ENCODE measurements around the gene VPS13D. TPM values are rescaled to one million over a fixed set of nuclear protein-coding genes. Genes with fewer than 3 reads are reported as not detected.
A peak's percentile ranks its signal among the peaks of the same experiment; 100 is the strongest.

The VPS13D gene
- total RNA-seq, 1 experiment from 2014 or later = 16.0 TPM

GRCh38 chr1:12552111-12552888 is 322.5 kb downstream of the VPS13D start:
- DNase-seq (ENCODE audit: low read depth) = no peak
- in situ Hi-C loops (cut with HindIII; ENCODE audit: low pct_unique_long_range_greater_than_20kb, low sequenced_read_pairs) = no loop called here

GRCh38 chr1:12552951-12553921 is 323.4 kb downstream of the VPS13D start:
- in situ Hi-C loops (cut with HindIII; ENCODE audit: low pct_unique_long_range_greater_than_20kb, low sequenced_read_pairs) = no loop called here
- DNase-seq (ENCODE audit: low read depth) = no peak

- in situ Hi-C loops (cut with HindIII; ENCODE audit: low pct_unique_long_range_greater_than_20kb, low sequenced_read_pairs) = no loop called here
- DNase-seq (ENCODE audit: low read depth) = no peak
Observed at GRCh38 chr1:12553963-12554362, 324.1 kb downstream of the VPS13D start.

GRCh38 chr1:12554521-12555305 is 324.9 kb downstream of the VPS13D start:
- DNase-seq (ENCODE audit: low read depth) = no peak
- in situ Hi-C loops (cut with HindIII; ENCODE audit: low pct_unique_long_range_greater_than_20kb, low sequenced_read_pairs) = no loop called here

- no peak for DNase-seq (ENCODE audit: low read depth)
- in situ Hi-C loops (cut with HindIII; ENCODE audit: low pct_unique_long_range_greater_than_20kb, low sequenced_read_pairs) = no loop called here
Observed at GRCh38 chr1:12555411-12556367, 325.9 kb downstream of the VPS13D start.

- in situ Hi-C loops (cut with HindIII; ENCODE audit: low pct_unique_long_range_greater_than_20kb, low sequenced_read_pairs) = no loop called here
- DNase-seq (ENCODE audit: low read depth) = peak; percentile 79
Observed at GRCh38 chr1:12556368-12556930, 326.6 kb downstream of the VPS13D start.

- no peak for DNase-seq (ENCODE audit: low read depth)
- in situ Hi-C loops (cut with HindIII; ENCODE audit: low pct_unique_long_range_greater_than_20kb, low sequenced_read_pairs) = no loop called here
Observed at GRCh38 chr1:12556957-12557935, 327.4 kb downstream of the VPS13D start.

GRCh38 chr1:12561121-12561520 is 331.3 kb downstream of the VPS13D start:
- no peak for DNase-seq (ENCODE audit: low read depth)
- in situ Hi-C loops (cut with HindIII; ENCODE audit: low pct_unique_long_range_greater_than_20kb, low sequenced_read_pairs) = no loop called here

Other genes with a start within 250 kb of the VPS13D start
- gene MFN2, start 249.6 kb upstream of the VPS13D start, total RNA-seq (2014; rRNA removed; shearing (Covaris generic); ENCODE audit: low replicate concordance) = 21.9 and 26.4 TPM in 2 replicates
- gene MIIP, start 210.5 kb upstream of the VPS13D start, total RNA-seq (2014; rRNA removed; shearing (Covaris generic); ENCODE audit: low replicate concordance) = 23.1 and 35.8 TPM in 2 replicates
- gene TNFRSF8, start 166.7 kb upstream of the VPS13D start, total RNA-seq (2014; rRNA removed; shearing (Covaris generic); ENCODE audit: low replicate concordance) = 0.30 TPM in 1 of 2 replicates, not detected in the other
- 2.8 and 7.3 TPM in 2 replicates for gene TNFRSF1B, start 63.0 kb upstream of the VPS13D start, total RNA-seq (2014; rRNA removed; shearing (Covaris generic); ENCODE audit: low replicate concordance)

All from Caki2 (cell line).